HL-60 (cell line): ENCODE results near the gene MAN1C1.
A peak's percentile ranks its signal among the peaks of the same experiment; 100 is the strongest.

Source experiments
- DNase-seq, 2 experiments: peaks; one replicate each; pipeline ENCODE4 v3.0.0-alpha.2; 2010 to 2020; ENCODE audit warnings: low read depth in 1 of 2, low spot score in 1 of 2
- H3K27ac ChIP-seq: fragments of 250-450 bp; sonication (Bioruptor Pico); replicated peaks from 2 replicates; pipeline ENCODE4 v1.5.1; 2020; ENCODE audit warnings: mild to moderate bottlenecking, moderate library complexity
- H3K27me3 ChIP-seq: fragments of 250-450 bp; sonication (Bioruptor Pico); 2 replicates; pipeline ENCODE4 v1.5.1; 2021; ENCODE audit warnings: mild to moderate bottlenecking, moderate library complexity; ENCODE audit not compliant: insufficient read depth, poor library complexity, severe bottlenecking
- H3K4me3 ChIP-seq: replicated peaks from 2 replicates; pipeline ENCODE4 v1.5.1; 2011; ENCODE audit warnings: mild to moderate bottlenecking, control low read depth, low read length; ENCODE audit not compliant: insufficient read depth
- GABPA ChIP-seq: IDR thresholded peaks from 2 replicates; pipeline ENCODE4 v1.6.1; 2012; ENCODE audit warnings: low read depth
- POLR2AphosphoS5 ChIP-seq: IDR thresholded peaks from 2 replicates; pipeline ENCODE4 v1.6.1; 2012; ENCODE audit warnings: low read depth
- SPI1 ChIP-seq: IDR thresholded peaks from 2 replicates; pipeline ENCODE4 v1.6.1; 2012; ENCODE audit warnings: low read depth, mild to moderate bottlenecking, borderline replicate concordance
- TF ChIP-seq, protein P1 (sequence below): IDR thresholded peaks from one replicate; pipeline ENCODE4 v1.5.1; 2011; ENCODE audit warnings: low read length, control low read depth, inconsistent platforms; ENCODE audit not compliant: insufficient read depth
- TF ChIP-seq, protein P2 (sequence below): IDR thresholded peaks from 2 replicates; pipeline ENCODE4 v1.6.1; 2012; ENCODE audit warnings: low read depth; ENCODE audit not compliant: insufficient replicate concordance

MAN1C1 gene

DNA sequence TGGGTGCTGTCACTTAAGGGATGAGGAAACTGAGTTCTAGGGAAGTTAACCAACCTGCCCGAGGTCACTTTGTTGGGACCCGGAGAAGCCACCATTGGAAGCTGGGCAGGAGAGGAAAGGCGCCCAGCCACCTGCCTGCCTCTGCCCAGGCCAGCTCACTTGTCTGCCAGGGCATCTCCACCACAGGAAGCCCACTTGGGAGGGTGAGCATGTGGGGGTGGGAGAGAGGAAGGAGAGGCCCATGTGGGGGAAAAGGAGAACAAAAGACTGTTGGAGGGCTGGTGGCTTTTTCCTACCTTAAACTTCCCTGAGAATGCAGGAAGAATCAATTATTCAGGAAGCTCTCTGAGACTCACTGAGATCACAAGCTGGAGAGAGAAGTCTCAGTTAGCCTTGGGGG, 139.6 kb downstream of the MAN1C1 start:
- Histone ChIP-seq H3K4me3 (no peak overlapping the region), H3K27me3 (no peaks in the 10 kb centered on the region), H3K27ac (no peak overlapping the region)
- peak in 1 of 2 experiments; percentile 15 for DNase-seq
- TF ChIP-seq, protein P1, sequence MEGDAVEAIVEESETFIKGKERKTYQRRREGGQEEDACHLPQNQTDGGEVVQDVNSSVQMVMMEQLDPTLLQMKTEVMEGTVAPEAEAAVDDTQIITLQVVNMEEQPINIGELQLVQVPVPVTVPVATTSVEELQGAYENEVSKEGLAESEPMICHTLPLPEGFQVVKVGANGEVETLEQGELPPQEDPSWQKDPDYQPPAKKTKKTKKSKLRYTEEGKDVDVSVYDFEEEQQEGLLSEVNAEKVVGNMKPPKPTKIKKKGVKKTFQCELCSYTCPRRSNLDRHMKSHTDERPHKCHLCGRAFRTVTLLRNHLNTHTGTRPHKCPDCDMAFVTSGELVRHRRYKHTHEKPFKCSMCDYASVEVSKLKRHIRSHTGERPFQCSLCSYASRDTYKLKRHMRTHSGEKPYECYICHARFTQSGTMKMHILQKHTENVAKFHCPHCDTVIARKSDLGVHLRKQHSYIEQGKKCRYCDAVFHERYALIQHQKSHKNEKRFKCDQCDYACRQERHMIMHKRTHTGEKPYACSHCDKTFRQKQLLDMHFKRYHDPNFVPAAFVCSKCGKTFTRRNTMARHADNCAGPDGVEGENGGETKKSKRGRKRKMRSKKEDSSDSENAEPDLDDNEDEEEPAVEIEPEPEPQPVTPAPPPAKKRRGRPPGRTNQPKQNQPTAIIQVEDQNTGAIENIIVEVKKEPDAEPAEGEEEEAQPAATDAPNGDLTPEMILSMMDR: no peak
- TF ChIP-seq, protein P2, sequence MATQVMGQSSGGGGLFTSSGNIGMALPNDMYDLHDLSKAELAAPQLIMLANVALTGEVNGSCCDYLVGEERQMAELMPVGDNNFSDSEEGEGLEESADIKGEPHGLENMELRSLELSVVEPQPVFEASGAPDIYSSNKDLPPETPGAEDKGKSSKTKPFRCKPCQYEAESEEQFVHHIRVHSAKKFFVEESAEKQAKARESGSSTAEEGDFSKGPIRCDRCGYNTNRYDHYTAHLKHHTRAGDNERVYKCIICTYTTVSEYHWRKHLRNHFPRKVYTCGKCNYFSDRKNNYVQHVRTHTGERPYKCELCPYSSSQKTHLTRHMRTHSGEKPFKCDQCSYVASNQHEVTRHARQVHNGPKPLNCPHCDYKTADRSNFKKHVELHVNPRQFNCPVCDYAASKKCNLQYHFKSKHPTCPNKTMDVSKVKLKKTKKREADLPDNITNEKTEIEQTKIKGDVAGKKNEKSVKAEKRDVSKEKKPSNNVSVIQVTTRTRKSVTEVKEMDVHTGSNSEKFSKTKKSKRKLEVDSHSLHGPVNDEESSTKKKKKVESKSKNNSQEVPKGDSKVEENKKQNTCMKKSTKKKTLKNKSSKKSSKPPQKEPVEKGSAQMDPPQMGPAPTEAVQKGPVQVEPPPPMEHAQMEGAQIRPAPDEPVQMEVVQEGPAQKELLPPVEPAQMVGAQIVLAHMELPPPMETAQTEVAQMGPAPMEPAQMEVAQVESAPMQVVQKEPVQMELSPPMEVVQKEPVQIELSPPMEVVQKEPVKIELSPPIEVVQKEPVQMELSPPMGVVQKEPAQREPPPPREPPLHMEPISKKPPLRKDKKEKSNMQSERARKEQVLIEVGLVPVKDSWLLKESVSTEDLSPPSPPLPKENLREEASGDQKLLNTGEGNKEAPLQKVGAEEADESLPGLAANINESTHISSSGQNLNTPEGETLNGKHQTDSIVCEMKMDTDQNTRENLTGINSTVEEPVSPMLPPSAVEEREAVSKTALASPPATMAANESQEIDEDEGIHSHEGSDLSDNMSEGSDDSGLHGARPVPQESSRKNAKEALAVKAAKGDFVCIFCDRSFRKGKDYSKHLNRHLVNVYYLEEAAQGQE: no peak
- TF ChIP-seq SPI1 (no peak), POLR2AphosphoS5 (no peak), GABPA (no peak)

DNA sequence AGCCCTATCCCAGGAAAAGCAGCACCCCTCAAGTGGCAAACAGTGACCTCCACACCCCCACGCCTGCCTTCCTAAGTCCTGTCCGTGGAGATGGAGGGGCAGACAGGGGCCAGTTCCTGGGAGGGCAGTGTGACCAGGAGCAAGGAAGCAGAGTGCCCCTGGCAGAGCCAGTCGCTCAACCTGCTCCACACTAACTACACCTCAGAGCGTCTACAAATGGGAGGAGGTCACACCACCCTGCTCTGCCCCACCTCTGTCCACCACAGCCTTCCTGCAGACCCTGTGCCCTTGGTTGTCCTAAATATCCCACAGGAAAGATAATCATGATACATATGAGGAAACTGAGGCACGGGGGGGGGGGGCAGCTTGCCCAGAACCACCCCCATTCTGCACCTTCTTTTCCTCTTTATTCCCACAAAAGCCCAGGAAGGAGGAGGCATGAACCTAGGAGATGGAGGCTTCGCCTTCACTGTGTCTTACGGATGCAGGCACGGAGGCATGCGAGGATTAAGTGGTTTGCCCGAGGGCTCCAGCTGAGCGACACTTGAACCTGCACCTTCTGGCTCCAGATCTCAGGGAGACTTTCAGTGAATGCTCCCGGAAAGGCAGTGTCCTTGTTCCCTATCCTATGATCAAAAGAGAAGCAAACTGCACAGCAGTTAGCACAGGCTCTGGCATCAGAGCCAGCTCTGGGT, 140.7 kb downstream of the MAN1C1 start:
- DNase-seq: no peak
- Histone ChIP-seq H3K27ac (no peak overlapping the region), H3K27me3 (no peaks in the 10 kb centered on the region), H3K4me3 (no peak overlapping the region)
- TF ChIP-seq, protein P1: no peak
- TF ChIP-seq SPI1 (no peak), GABPA (no peak), POLR2AphosphoS5 (no peak)
- TF ChIP-seq, protein P2: no peak

DNA sequence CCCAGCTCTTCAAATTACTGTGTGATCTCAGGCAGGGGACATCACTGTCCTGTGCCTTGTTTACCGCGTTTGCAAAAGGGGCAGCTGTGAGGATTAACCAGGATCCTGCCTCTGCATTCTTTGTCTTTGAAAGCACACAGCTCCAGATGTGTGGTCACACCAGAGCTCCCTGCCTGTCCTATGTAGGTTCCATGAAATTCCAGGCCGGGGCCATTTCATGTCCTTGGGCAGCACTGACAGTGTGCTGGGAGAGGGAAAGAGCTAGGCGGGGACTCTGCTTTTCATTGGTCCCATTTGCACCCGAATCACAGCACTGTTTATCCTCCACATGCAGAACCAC, 141.2 kb downstream of the MAN1C1 start:
- no peak overlapping the region for H3K27ac ChIP-seq
- no peak for DNase-seq
- H3K27me3 ChIP-seq: no peaks in the 10 kb centered on the region
- TF ChIP-seq SPI1: no peak
- TF ChIP-seq POLR2AphosphoS5: no peak
- TF ChIP-seq, protein P1: no peak
- no peak for TF ChIP-seq GABPA
- TF ChIP-seq, protein P2: no peak
- H3K4me3 ChIP-seq: no peak overlapping the region
